Fibroblast of upper back skin (primary cell): ENCODE results near the gene DNAL1.
A peak's percentile ranks its signal among the peaks of the same experiment; 100 is the strongest.

Source experiments
- DNase-seq: peaks from one replicate; pipeline ENCODE4 v3.0.0-alpha.2; 2013

The DNAL1 gene

GRCh38 chr14:73710737-73711136 is 66.0 kb downstream of the DNAL1 start:
- DNase-seq = no peak

DNA sequence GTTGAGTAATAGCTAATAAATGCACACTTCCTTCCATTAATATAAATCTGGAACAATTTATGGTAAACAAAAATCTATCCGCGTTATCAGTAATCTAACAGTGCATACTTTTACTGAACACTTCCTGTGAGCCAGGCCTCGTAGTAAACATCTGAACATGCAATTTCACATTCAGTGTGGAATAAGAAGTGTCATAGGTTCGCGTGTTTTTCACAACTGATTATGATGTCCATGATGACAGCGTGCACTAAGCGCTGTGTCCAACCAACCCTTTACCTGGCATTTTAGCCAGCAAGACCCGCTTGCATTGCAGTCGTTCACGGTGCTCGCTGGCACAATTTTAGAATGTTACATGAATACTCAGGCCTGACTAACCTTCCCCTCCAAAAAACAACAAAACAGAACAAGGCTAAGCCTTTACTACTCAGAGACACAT is 67.3 kb downstream of the DNAL1 start:
- no peak for DNase-seq

DNA sequence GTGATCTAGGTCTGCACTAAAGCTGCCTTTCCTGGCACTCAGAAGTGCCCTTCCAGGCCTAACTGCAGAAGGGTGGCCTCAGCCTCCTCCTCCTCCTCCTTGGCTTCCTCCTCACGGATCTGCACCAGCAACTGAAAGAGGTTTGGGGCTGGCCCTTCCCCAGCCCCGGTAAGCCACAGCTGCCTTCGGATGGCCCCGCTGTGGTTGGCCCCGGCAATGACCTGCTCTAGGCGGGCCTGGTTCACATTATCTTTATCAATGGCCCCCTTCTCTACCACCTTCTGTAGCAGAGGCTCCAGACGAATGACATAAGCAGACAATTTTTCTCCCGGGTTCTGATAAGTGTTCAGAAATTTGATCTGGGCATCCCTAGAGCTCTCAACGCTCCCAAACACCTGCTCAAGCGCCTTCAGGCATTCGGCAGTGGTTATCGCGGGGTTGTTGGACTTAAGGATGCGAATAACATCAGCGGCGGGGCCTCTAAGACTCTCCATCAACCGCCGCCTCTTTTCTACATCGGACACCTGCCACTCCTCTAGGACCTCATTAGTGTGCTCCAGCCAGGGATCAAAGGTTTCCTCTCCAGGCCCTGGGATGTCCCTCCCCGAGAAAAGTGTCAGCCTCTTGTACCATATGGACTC is 67.9 kb downstream of the DNAL1 start:
- no peak for DNase-seq

GRCh38 chr14:73713206-73713802 is 68.5 kb downstream of the DNAL1 start:
- DNase-seq = no peak

GRCh38 chr14:73713803-73714655 is 69.2 kb downstream of the DNAL1 start, which contains the start of gene PNMA1:
Gene PNMA1, minus strand, starts transcription at chr14:73714384. Its CDS starts 745 bp downstream, at chr14:73713639.
- peak; percentile 83 for DNase-seq

DNA sequence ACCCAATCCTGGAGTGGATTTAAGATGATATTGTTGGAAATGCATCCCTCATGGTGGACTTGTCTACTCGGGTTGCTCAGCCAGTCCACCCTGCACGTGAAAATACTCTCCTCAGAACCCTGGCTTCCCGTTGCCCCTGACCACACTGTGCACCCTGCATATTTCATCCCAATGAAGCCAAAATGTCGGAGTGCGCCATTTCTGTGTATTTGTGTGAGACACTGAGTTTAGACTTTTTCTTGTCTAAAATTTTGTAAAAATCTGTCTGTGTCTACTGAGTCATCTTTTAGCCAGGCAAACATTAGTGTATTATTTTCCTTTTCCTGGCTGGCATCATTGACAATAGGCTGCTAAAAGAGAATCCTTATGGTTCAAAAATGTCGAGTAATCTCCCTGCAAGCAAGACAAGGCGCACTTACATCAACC is 69.9 kb downstream of the DNAL1 start:
- peak; percentile 20 for DNase-seq

DNA sequence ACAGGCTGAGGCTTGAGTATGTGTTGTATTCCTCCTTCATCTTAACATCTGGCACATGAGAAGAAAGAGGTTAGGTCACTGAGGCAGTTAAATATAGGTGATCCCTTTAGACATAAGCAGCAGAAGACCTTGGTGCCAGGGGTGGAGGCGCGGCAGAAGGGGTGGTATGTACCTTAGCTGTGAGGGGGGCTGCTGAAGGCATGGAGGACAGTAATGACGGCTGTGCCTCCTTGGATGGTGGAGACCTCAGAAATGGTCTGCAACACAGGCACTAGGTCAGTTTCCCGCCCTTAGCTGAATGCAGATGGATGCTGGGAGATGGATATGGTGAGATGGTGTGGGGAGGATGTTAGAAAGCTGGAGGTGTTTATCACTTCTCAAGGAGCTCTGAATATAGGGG is 70.9 kb downstream of the DNAL1 start:
- DNase-seq = no peak

DNA sequence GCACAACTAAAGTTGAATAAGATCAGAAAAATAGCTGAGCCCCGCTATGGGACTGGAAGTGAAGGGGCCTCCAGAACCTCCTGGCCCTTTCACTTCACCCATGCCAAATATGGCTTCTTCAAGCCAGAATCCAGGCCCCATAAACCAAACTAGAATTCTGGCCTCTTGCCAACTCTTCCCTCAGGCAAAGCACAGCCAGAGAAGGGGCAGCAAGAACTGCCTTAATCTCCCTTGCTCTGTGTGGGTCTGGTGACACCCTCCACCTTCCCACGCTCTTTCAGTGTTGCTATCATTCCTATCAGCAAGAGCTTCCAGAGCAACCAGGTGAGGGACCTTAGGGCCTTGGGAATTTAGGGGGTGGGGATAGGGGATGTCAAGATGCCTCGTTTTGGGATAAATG is 72.5 kb downstream of the DNAL1 start:
- no peak for DNase-seq

DNA sequence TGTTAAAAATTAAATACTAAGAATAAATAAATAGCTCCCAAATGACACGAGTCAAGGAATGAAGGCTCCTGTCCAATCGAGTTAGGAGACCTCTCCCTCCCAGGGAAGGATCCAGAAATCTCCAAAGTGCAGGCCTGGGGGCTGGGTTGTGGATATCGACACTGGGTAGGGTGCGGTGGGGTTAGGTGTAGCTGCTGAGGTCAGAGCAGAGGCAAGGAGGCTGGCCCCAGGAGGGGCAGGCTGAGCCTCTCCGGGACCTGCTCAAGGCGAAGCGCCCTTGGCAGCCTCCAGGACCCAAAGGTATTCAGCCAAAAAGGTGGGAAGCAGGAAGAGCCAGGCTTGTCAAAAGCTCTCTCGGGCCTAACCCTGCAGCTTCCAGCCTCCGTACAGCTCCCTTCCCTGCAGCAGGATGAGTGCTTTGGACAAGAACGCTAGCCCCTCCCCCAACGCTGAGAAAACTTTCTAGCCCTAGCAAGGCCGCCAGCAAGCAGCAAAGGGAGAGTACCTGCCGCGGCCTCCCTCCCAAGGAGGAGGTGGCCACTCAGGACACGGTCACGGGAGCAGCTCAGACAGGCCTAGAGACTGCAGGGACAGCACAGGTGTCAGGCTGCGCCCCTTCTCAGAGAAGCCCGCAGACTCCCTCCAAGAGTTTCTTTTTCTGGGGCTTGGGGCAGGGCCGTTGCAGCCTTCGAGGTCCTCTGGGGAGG is 73.1 kb downstream of the DNAL1 start:
- DNase-seq = peak; percentile 48

DNA sequence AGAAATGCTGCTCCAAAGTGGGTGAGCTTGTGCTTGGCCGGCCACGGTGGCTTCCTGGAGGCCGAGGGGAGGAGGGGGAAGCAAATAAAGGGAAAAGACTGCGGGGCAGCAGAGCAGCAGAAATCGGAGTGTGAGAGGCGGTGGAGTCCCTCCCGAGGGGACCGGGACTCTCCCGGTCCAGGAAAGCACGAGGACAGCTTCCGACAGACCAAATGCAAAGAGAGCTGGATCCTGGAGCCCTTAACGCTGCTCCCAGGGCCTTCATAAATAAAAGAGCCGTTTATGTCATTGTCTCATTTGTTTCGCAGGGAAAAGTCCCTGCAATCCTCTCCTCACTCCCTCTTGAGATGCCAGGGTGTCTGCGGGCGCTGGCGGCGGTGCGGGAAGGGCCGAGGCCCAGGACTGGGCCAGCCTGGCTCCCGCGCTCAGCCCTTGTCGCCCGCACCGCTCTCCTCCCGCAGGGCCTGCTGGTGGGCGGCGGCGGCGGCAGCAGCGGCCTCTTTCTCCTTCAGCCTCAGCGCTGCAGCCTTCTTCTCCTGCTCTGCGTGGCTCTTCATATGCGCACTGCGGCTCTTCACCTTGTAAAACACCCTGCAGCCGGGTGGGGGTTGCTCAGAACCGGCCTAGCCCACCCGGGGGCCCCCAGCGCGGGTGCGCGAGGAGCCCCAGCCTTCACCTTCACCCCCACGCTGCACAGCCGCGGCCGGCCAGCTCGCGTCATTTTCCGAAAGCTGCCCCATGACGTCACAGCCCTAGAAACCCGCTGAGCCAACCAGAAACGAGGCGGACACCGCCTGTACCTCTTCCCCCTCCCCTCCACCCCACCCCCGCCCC is 73.8 kb downstream of the DNAL1 start:
- no peak for DNase-seq

- no peak for DNase-seq
These were observed 74.6 kb downstream of the DNAL1 start for GRCh38 chr14:73719361-73719760.

DNA sequence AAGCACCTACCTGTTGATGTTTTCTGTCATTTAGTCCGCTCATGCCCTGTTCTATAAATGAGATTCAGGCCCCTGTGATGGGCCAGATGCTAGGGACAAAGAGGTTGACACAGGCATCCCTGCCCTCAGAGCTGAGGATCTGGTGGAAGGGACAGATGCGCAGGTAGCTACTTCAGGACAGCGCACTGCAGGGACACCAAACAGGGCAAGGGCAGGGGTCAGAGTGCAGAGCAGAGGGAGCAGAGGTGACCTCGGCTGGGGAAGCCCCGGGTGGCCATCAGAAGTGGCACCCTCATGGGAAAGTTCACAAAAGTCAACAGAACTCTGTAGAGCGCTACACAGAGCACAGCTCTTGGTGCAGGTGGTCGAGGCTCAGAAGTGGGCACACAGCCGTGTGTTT is 75.0 kb downstream of the DNAL1 start:
- DNase-seq = no peak

GRCh38 chr14:73720636-73721035 is 75.8 kb downstream of the DNAL1 start:
- DNase-seq = no peak

GRCh38 chr14:73721101-73721821 is 76.5 kb downstream of the DNAL1 start:
- no peak for DNase-seq

DNA sequence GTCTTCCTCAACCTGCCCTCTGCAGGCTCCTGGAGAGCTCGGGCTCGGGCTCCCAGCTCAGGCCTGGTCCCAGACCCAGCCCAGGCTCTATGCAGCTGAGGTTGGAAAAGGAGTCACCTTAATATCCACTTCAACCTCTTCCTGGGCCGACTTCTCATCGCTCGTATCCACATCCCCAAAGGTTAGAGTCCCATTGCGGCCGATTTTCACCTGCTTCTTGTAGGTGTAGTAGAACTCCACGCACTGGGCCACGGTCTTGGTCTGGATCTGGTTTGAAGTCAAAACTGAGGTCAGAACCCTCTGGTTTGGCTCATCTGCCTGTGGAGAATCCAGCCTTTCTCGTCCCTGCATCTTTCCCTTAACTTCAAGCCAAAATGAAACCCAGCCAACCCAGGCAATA is 77.8 kb downstream of the DNAL1 start:
- no peak for DNase-seq

- peak; percentile 37 for DNase-seq
These were observed 78.6 kb downstream of the DNAL1 start for GRCh38 chr14:73723406-73723796.

DNA sequence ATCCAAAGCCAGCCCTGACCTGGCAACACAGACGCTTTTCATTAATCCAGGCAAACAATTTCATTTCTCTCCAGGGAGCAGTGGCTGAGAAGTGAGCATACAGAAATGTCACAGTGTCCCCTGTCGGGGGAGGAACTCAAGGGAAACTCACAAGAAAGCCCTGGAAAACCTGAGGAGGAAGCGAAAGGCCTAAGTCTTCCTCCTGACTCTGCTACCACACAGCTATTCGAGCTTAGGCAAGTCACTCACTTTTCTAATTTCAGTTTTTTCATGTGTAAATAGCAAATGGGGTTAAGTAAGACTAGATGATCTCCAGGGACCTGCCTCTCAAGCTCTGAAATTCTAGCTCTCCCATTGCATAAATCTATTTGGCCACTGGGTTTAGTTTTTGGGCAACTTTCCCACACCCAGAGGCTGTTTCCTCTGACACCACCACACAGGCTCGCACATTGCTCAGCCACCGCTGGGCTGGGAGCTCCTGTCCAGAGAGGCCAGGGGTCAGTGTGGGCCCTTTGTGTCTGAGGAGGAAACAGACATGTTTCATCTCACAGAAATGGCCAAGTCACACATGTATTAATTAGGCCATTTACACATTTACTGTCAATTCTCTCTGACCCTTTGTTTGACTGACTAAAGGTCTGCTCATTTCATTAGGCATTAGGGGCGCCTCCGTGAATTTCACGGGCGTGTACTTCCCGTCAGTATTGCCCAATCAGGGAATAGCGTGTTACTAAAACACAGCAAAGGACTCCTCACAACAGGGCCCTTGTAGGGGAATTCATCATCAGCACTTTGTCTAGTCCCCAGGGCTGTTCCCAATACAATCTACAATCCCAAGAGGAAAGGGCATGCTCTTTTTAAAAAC is 79.2 kb downstream of the DNAL1 start:
- DNase-seq = peak; percentile 95

GRCh38 chr14:73724696-73725095 is 79.9 kb downstream of the DNAL1 start:
- DNase-seq = no peak

DNA sequence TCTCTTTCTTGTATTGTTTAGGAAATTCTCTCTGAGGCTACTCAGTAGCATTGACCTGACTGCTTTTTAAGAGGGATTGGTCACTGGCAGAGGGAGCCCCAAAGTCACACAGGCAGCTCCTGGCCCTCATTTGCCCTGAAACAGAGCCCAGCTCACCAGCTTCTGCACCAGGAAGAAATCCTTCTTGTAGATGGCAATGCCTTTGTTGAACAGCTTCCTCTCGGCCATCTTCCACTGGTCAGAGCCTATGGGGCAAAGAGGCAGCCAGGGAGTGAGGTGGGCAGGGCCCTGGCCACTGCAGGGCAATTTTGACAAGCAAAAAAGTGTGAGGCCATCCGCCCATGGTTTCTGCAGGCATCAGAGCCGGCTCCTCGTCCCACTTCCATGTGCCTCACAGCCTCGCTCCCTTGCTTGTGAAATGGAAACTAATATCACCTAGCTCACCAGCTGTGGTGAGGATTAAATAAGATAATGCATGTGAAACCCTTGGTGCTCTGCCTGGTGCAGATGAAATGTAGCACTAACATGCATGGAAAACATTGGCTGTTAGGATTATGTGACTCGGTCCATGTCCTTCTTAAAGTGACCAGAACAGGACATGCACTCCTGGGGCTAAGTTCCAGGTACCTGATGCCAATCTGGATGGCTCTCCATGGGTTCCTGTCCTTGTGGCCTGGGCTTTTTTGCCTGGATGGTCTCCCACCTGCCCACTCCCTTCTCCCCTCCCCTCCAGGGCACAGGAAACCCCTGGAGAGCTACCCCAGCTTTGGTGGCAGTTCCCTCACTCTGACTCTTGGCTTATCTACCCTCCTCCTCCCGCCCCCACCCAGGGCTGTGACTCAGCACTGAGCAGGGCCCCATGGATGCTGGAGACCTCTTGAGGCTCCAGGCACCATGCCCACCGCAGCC is 80.6 kb downstream of the DNAL1 start:
- peak; percentile 30 for DNase-seq
